ENCODE data around the gene SARDH.

SARDH gene

GRCh38 chr9:133669182-133669801, 68.9 kb downstream of the SARDH start:
- Histone ChIP-seq H3K4me3 (ENCODE audit: low read depth, low read length) (no peak overlapping the region), H3K27ac (no peak overlapping the region), H3K27me3 (ENCODE audit: insufficient read depth, low read depth, severe bottlenecking) (no peaks in the 10 kb centered on the region), H3K36me3 (peaks cover 75% of the 10 kb centered on the region), H3K9me3 (ENCODE audit: severe bottlenecking) (no peaks in the 10 kb centered on the region)
- DNase-seq = no peak
- TF ChIP-seq CTCF (IDR thresholded peaks at IDR 0.05; ENCODE audit: low read depth, low read length) = no peak

- no peak for DNase-seq
- no peak overlapping the region for H3K27ac ChIP-seq
- H3K27me3 ChIP-seq (ENCODE audit: insufficient read depth, low read depth, severe bottlenecking) = no peaks in the 10 kb centered on the region
- no peak for TF ChIP-seq CTCF (IDR thresholded peaks at IDR 0.05; ENCODE audit: low read depth, low read length)
- H3K9me3 ChIP-seq (ENCODE audit: severe bottlenecking) = no peaks in the 10 kb centered on the region
- peaks cover 76% of the 10 kb centered on the region for H3K36me3 ChIP-seq
- H3K4me3 ChIP-seq (ENCODE audit: low read depth, low read length) = no peak overlapping the region
Measured at GRCh38 chr9:133667759-133668450, 70.2 kb downstream of the SARDH start.

GRCh38 chr9:133666845-133667244, 71.3 kb downstream of the SARDH start:
- no peak for DNase-seq
- no peak for TF ChIP-seq CTCF (IDR thresholded peaks at IDR 0.05; ENCODE audit: low read depth, low read length)
- H3K27me3 ChIP-seq (ENCODE audit: insufficient read depth, low read depth, severe bottlenecking) = no peaks in the 10 kb centered on the region
- peaks cover 75% of the 10 kb centered on the region for H3K36me3 ChIP-seq
- no peak overlapping the region for H3K4me3 ChIP-seq (ENCODE audit: low read depth, low read length)
- H3K27ac ChIP-seq = no peak overlapping the region
- no peaks in the 10 kb centered on the region for H3K9me3 ChIP-seq (ENCODE audit: severe bottlenecking)

DNA sequence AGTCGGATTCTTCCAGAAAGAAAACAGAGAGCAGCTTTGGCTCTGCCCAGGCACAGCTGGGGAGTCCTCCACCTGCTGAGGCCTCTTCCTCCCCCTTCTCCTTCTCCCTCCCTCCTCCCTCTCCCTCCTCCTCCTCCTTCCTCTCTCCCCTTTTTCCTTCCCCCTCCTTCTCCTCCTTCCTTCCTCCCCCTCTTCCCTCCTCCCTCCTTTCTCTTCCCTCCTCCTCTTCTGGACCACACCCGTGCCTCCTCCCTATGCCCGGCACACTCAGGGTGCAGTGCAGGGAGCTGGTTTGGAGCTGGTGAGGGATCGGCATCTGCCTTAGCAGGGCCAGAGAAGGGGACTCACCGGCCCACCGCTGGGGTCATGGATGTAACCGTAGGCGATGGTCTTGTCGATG, 71.8 kb downstream of the SARDH start:
- Histone ChIP-seq H3K9me3 (ENCODE audit: severe bottlenecking) (no peaks in the 10 kb centered on the region), H3K4me3 (ENCODE audit: low read depth, low read length) (no peak overlapping the region), H3K27me3 (ENCODE audit: insufficient read depth, low read depth, severe bottlenecking) (no peaks in the 10 kb centered on the region), H3K36me3 (peaks cover 70% of the 10 kb centered on the region), H3K27ac (no peak overlapping the region)
- no peak for DNase-seq
- TF ChIP-seq CTCF (IDR thresholded peaks at IDR 0.05; ENCODE audit: low read depth, low read length) = no peak

GRCh38 chr9:133665535-133665934, 72.6 kb downstream of the SARDH start:
- Histone ChIP-seq H3K9me3 (ENCODE audit: severe bottlenecking) (no peaks in the 10 kb centered on the region), H3K4me3 (ENCODE audit: low read depth, low read length) (no peak overlapping the region), H3K36me3 (peaks cover 62% of the 10 kb centered on the region), H3K27ac (no peak overlapping the region), H3K27me3 (ENCODE audit: insufficient read depth, low read depth, severe bottlenecking) (no peaks in the 10 kb centered on the region)
- no peak for TF ChIP-seq CTCF (IDR thresholded peaks at IDR 0.05; ENCODE audit: low read depth, low read length)
- no peak for DNase-seq

Data from WERI-Rb-1 (cell line).